GM19438 (cell line): ENCODE data around the gene RNGTT.

Source experiments
- ATAC-seq: cut with Tn5 transposase; IDR thresholded peaks from one replicate; pipeline ENCODE4 v1.9.1; 2021; ENCODE audit warnings: low read depth; ENCODE audit not compliant: unreplicated experiment

Gene RNGTT

DNA sequence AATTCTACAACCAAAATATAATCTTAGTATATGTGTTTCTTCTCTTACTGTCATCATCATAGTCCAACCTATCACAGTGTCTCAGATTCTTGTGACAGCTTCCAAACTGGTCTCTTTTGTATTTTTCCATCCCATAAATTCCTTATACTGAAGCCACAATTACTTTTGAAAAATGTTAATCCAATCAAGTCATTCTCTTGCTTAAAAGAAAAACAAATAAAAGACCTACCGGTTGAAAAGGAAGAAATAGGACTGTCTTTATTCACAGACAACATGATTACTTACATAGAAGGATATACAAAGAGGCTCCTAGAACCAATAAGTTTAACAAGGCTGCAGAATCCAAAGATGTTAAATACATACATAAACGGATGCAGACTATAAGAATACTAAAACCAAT is 339.9 kb downstream of the RNGTT start:
- no peak for ATAC-seq

DNA sequence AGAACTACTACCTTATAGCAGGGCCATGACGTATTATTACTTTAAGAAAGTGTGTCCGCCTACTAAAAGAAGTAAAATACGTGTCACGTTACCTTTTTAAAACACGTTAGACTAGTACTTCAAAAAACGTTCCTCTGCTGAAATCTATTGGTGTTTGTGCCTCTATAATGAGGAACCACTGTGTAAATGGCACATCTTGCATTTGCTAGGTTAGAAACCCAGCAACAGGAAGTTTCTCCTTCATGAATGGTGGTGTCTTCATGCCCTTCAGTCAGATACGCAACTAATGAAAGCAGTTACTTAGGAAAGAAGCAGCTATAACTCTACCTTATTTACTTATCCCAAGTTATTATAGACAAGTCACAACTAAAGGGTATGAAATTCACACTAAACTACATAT is 343.5 kb downstream of the RNGTT start:
- no peak for ATAC-seq

GRCh38 chr6:88616380-88616779 is 347.0 kb downstream of the RNGTT start:
- ATAC-seq = peak; percentile 58

GRCh38 chr6:88614316-88614877 is 349.0 kb downstream of the RNGTT start:
- no peak for ATAC-seq

- ATAC-seq = no peak
Measured at GRCh38 chr6:88612631-88613030, 350.8 kb downstream of the RNGTT start.

DNA sequence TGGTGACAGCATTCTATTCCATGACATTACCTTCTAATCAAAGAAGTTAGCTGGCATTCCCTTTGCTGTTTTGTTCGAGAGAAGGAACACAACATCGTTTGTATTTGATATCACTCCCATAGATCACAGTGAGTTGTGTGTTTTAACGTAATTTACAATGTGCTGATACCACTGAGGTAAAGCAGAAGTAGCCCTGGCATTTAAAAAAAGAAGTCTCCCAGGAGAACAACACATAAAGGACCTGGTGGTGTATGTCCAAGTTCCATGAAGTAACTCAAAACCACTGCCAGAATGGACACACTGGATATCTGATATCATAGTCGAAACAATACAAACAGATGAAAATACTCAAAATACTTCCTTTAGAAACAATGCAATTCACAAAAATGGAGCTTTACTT is 351.7 kb downstream of the RNGTT start:
- ATAC-seq = no peak

DNA sequence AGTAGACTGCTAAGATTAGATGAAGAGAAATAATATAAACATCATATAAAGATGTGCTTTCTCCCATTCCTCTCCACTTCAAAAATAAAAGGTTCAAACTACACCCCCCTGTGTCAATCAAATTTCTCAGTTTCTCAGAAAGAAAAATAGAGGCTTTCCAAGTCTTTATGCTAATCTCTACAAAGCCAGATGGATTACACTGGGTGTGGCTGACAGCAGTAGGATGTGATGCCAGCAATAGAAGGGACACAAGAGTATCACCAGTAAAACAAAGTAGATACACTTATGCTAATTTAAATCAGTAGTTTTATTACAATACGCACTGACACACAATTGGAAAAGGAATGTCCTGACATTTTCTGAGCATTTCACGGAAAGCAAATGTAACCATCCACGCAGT is 353.4 kb downstream of the RNGTT start:
- no peak for ATAC-seq

DNA sequence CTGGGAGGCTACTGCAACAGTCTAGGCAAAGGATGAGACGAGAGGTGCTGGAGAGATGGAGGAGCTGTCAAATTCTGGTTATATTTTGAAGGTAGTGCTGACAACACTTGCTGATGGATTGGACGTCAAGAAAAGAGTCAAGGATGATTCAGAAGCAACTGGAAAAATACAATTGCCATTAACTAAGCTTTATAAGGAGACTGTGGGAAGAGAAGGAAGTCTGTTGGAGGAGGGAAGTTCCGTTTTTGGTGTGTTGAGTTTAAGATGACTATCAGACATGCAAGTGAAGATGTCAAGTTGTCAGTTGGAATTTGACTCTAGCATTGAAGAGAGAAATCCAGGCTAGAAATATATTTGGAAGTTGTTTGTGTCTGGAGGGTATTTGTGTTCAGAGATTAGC is 358.1 kb downstream of the RNGTT start:
- ATAC-seq = no peak

GRCh38 chr6:88599571-88599970 is 363.8 kb downstream of the RNGTT start:
- ATAC-seq = no peak

DNA sequence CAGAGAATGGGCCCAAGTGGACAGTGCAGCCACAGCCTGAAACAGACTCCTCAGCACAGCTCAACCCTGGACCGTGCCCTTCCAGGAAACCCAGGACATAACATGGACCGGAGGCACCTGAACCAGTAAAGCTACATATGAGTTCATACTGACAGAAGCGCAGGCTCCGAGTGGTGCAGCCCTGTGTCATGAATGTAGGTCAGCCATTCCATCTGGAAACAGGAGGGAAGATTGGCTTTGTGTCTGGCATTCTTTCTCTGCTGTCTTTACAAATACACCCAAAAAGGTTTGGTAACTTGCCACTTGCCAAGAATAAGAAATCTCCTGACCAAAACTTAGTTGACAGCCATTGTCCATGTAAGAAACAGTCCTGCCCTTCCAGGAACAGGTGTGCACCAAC is 366.6 kb downstream of the RNGTT start:
- no peak for ATAC-seq

- no peak for ATAC-seq
Measured at GRCh38 chr6:88588938-88589337, 374.5 kb downstream of the RNGTT start.

- ATAC-seq = no peak
Measured at GRCh38 chr6:88587150-88587520, 376.3 kb downstream of the RNGTT start.

- no peak for ATAC-seq
Measured at GRCh38 chr6:88586371-88587149, 376.9 kb downstream of the RNGTT start.

DNA sequence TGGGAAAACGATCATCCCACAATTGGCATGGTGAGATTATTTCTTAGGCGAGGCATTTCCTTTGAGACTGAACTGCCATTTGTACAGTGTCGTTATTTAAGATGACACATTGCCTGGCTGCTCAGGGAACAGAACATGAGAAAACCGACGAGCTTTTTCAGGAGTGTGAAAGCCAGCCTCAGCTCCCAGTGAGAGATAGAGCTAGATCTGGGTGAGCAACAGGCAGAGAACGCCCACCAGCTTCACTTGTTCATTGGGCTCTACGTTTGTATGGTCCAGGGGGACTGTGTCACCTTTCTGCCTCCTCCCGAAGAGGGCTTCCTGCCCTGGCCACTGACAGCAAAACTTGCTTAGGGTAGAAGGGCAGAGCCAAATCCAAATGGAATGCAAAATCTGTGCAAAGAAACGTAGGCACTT is 378.1 kb downstream of the RNGTT start:
- no peak for ATAC-seq

DNA sequence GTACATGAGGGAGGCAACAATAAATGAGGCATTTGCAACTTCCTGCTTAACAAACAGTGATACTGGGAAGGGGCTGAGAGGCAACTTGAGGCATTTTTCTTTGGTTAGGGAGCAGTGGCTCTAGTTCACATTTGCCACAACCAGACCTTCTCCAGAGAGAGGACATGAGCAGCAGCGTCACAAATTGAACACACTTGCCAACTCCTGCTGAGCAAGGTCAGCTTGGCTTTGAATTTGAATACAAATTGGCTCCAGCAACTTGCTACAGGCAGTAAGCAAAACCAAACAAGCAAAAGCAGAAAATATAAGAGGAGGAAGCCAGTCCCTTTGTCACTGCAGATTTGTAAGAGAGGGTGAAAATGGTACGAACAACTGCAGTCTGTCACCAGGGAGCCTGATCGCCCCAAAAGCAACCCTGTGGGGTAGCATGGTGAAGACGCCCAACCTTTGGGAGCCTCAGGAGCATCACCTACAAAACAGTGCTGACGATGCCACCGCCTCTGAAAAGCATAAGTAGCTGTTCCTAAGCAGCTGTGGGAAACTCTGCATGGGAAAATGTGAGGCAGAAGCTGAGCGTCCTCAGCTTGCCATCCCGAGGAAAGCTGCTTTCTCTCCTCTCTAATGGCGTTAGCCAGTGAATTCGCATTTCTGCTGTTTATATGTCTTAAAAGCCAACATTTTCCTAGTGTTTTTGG is 378.7 kb downstream of the RNGTT start:
- no peak for ATAC-seq

GRCh38 chr6:88577461-88577860 is 386.0 kb downstream of the RNGTT start:
- ATAC-seq = no peak

- ATAC-seq = no peak
Measured at GRCh38 chr6:88575536-88575935, 387.9 kb downstream of the RNGTT start.

DNA sequence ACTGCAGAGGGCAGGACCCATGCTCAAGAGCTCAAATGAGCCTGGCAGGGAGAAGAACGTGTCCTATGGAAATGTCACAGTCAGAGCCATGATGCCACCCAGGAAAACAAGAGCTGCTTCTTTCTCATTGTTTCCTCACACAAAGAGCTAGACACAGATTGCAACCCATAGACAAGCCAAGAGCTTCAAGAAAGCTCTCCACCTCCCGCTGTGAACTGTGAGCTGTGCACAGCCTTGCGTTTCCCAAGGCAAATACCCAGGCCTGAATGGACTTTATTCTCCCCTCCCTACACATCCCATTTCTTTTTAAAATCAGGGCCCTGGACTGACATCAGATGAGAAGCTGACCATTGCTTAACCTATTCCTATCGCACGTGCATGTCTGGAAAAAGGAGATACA is 388.8 kb downstream of the RNGTT start:
- no peak for ATAC-seq

GRCh38 chr6:88574031-88574430 is 389.4 kb downstream of the RNGTT start:
- no peak for ATAC-seq

GRCh38 chr6:88573561-88573960 is 389.9 kb downstream of the RNGTT start:
- no peak for ATAC-seq

- no peak for ATAC-seq
Measured at GRCh38 chr6:88572449-88573139, 390.8 kb downstream of the RNGTT start.
